ENCODE data around the gene DDX10. TPM values are rescaled to one million over a fixed set of nuclear protein-coding genes. Genes with fewer than 3 reads are reported as not detected.

DDX10 gene
- total and polyA plus RNA-seq, 2 of the 8 experiments (the other 6 are each of a cell fraction or from before 2014, with no cell fraction given): 49.2 to 52.2 TPM

- no peak overlapping the region for H2BK15ac ChIP-seq (ENCODE audit: low read length)
- H3K4ac ChIP-seq (replicated peaks; ENCODE audit: insufficient read length, low read depth, low read length): no peak overlapping the region
- no peaks in the 10 kb centered on the region for H4K20me1 ChIP-seq (replicated peaks in 1 of 2; ENCODE audit: control insufficient read depth in 1 of 2, insufficient read depth in 2 of 2, low read length in 2 of 2)
- H3K14ac ChIP-seq (ENCODE audit: insufficient read length): no peak overlapping the region
- H3K56ac ChIP-seq (replicated peaks; ENCODE audit: insufficient read length, low read depth, low read length): no peak overlapping the region
- ChIA-PET POLR2A (ENCODE audit: partially characterized antibody) (no interaction called here), CTCF (ENCODE audit: partially characterized antibody) (interaction anchor here (0.6 kb wide), 1 partner anchor 27 kb away, joined by 3 read pairs; no protein-coding TSS in a partner anchor)
- H3K27me3 ChIP-seq (replicated peaks in 1 of 4; ENCODE audit: control insufficient read depth in 3 of 4, extremely low read depth in 1 of 4, insufficient read depth in 3 of 4, low read length in 3 of 4): no peaks in the 10 kb centered on the region
- H2BK120ac ChIP-seq (replicated peaks; ENCODE audit: low read depth, low read length): no peak overlapping the region
- no peak overlapping the region for H4K91ac ChIP-seq (replicated peaks; ENCODE audit: insufficient read length, low read length)
- H3K79me2 ChIP-seq (ENCODE audit: control insufficient read depth in 1 of 2, insufficient read depth in 2 of 2, low read length in 2 of 2): no peaks in the 10 kb centered on the region
- no peak overlapping the region for H3K18ac ChIP-seq (ENCODE audit: extremely low read depth, low read length)
- H2BK20ac ChIP-seq (ENCODE audit: low read length): no peak overlapping the region
- H3K79me1 ChIP-seq (ENCODE audit: low read depth, low read length): no peaks in the 10 kb centered on the region
- H2BK5ac ChIP-seq (ENCODE audit: low read depth, low read length): no peak overlapping the region
- TF ChIP-seq SP4 (IDR thresholded peaks at IDR 0.05; ENCODE audit: low read length): no peak
- H3K4me1 ChIP-seq (replicated peaks in 1 of 4; ENCODE audit: control insufficient read depth in 3 of 4, insufficient read depth in 4 of 4, low read length in 3 of 4): no peaks in the 10 kb centered on the region
- 86% methylated on average over 3 of the region's 3 CpGs; no CpG with 5 or more reads in 1 of the 2 experiments for WGBS, 2 experiments (ENCODE audit: extremely low coverage in 1 of 2, insufficient coverage in 1 of 2, insufficient read length in 1 of 2, insufficient replicate concordance in 2 of 2, low coverage in 1 of 2, low lambda C conversion rate in 2 of 2, missing lambda C conversion rate in 1 of 2)
- H3K4me2 ChIP-seq (ENCODE audit: insufficient read depth in 1 of 2, low read depth in 2 of 2, low read length in 2 of 2): no peak overlapping the region
- no peaks in the 10 kb centered on the region for H3K23me2 ChIP-seq (ENCODE audit: low read depth, low read length)
- DNase-seq (ENCODE audit: low read depth in 1 of 2, low spot score in 2 of 2) (no peak), FAIRE-seq (no peak)
- no peak overlapping the region for H4K5ac ChIP-seq (ENCODE audit: insufficient read length, low read depth, low read length)
- no peak overlapping the region for H3K9ac ChIP-seq (replicated peaks in 1 of 4; ENCODE audit: extremely low read depth in 1 of 4, low read depth in 3 of 4, low read length in 3 of 4)
- H3K36me3 ChIP-seq (ENCODE audit: control insufficient read depth in 2 of 4, insufficient read depth in 4 of 4, low read length in 3 of 4): no peaks in the 10 kb centered on the region
- H2BK12ac ChIP-seq (ENCODE audit: low read depth, low read length): no peak overlapping the region
- no peak overlapping the region for H2AK5ac ChIP-seq (ENCODE audit: low read depth, low read length)
- no peak overlapping the region for H3K23ac ChIP-seq (ENCODE audit: insufficient read length)
- no peak overlapping the region for H2AFZ ChIP-seq (ENCODE audit: low read length)
- no peak overlapping the region for H3K4me3 ChIP-seq (ENCODE audit: extremely low read depth in 1 of 4, insufficient read depth in 2 of 4, low read depth in 3 of 4, low read length in 4 of 4)
- H4K8ac ChIP-seq (ENCODE audit: extremely low read depth, insufficient read depth, low read length): no peak overlapping the region
- H3K9me3 ChIP-seq (ENCODE audit: insufficient read depth in 2 of 2, low read depth in 1 of 2, low read length in 1 of 2): no peaks in the 10 kb centered on the region
- no peak overlapping the region for H3K27ac ChIP-seq (ENCODE audit: low read depth, low read length)
Observed at GRCh38 chr11:108858622-108859021, 193.8 kb downstream of the DDX10 start.

Measured in H1 (cell line).